ENCODE measurements around the gene DYNC1H1. TPM values are rescaled to one million over a fixed set of nuclear protein-coding genes. Genes with fewer than 3 reads are reported as not detected.
A peak's percentile ranks its signal among the peaks of the same experiment; 100 is the strongest.

The DYNC1H1 gene
- total and polyA plus RNA-seq, 10 donors: 65.9 to 446 (median 351) TPM

- 75 to 93% (median 89%) methylated on average over 9 of the region's 9 CpGs for WGBS, 5 donors
- Histone ChIP-seq H3K36me3 (no peaks in the 10 kb centered on the region), H3K27me3 (replicated peaks in 1 of 7) (no peaks in the 10 kb centered on the region), H3K4me1 (peaks cover 15 to 49% (median 33%) of the 10 kb centered on the region in 6 donors), H3K9me3 (no peaks in the 10 kb centered on the region), H3K27ac (no peak overlapping the region), H3K4me3 (no peak overlapping the region)
- no peak for TF ChIP-seq CTCF (IDR thresholded peaks at IDR 0.05 in 8 of 11, conservative IDR thresholded peaks at IDR 0.05 in 3 of 11)
- intact Hi-C loops (cut with DNase I; ENCODE audit: low total_unique reads): loop anchor here (5.0 to 10.0 kb wide), 2 partner anchors 125 to 257 kb away; partner anchors contain the start of gene HSP90AA1
- peak; percentile 69 for DNase-seq
These were observed 2.4 kb upstream of the DYNC1H1 start for GRCh38 chr14:101961746-101962502.

- intact Hi-C loops (cut with DNase I; ENCODE audit: low total_unique reads): loop anchor here (5.0 to 10.0 kb wide), 2 partner anchors 125 to 258 kb away; partner anchors contain the start of gene HSP90AA1
- H3K27ac ChIP-seq: no peak overlapping the region
These were observed 1.9 kb upstream of the DYNC1H1 start for GRCh38 chr14:101962503-101962874.

GRCh38 chr14:101963052-101963451, 1.3 kb upstream of the DYNC1H1 start:
- WGBS, 5 donors: 82 to 90% (median 86%) methylated on average over 5 of the region's 5 CpGs
- TF ChIP-seq CTCF (IDR thresholded peaks at IDR 0.05 in 8 of 11, conservative IDR thresholded peaks at IDR 0.05 in 3 of 11): no peak
- no peak for TF ChIP-seq POLR2A (IDR thresholded peaks at IDR 0.05)
- no peak for TF ChIP-seq POLR2AphosphoS5 (IDR thresholded peaks at IDR 0.05)
- Histone ChIP-seq H3K36me3 (no peaks in the 10 kb centered on the region), H3K9me3 (no peaks in the 10 kb centered on the region), H3K4me3 (no peak overlapping the region), H3K27me3 (replicated peaks in 1 of 7) (no peaks in the 10 kb centered on the region), H3K27ac (no peak overlapping the region), H3K4me1 (peaks cover 17 to 60% (median 44%) of the 10 kb centered on the region in 6 donors)
- no peak for DNase-seq
- intact Hi-C loops (cut with DNase I; ENCODE audit: low total_unique reads): loop anchor here (5.0 to 10.0 kb wide), 2 partner anchors 124 to 258 kb away; partner anchors contain the start of gene HSP90AA1

More at GRCh38 chr14:101962503-101962874, 1.9 kb upstream of the DYNC1H1 start:
- H3K36me3 ChIP-seq: no peaks in the 10 kb centered on the region
- peaks cover 17 to 54% (median 38%) of the 10 kb centered on the region in 6 donors for H3K4me1 ChIP-seq
- H3K27me3 ChIP-seq (replicated peaks in 1 of 7): no peaks in the 10 kb centered on the region
- WGBS, 5 donors: 55 to 83% (median 71%) methylated on average over 5 of the region's 5 CpGs
- no peak overlapping the region for H3K4me3 ChIP-seq
- DNase-seq: peak; percentile 75
- TF ChIP-seq POLR2AphosphoS5 (IDR thresholded peaks at IDR 0.05) (no peak), CTCF (IDR thresholded peaks at IDR 0.05 in 8 of 11, conservative IDR thresholded peaks at IDR 0.05 in 3 of 11) (no peak), POLR2A (IDR thresholded peaks at IDR 0.05) (no peak)
- no peaks in the 10 kb centered on the region for H3K9me3 ChIP-seq

- H3K36me3 ChIP-seq: peaks cover 0 to 5% (median 0%) of the 10 kb centered on the region in 6 donors
- H3K27ac ChIP-seq: peak overlapping the region in 5 of 8 donors; percentile 17 to 96 (median 94)
- DNase-seq: no peak
- WGBS, 5 donors: 57 to 70% (median 65%) methylated on average over 19 to 20 of the region's 20 CpGs
- no peak for TF ChIP-seq POLR2A (IDR thresholded peaks at IDR 0.05)
- no peak for TF ChIP-seq CTCF (IDR thresholded peaks at IDR 0.05 in 8 of 11, conservative IDR thresholded peaks at IDR 0.05 in 3 of 11)
- no peak for TF ChIP-seq POLR2AphosphoS5 (IDR thresholded peaks at IDR 0.05)
- intact Hi-C loops (cut with DNase I; ENCODE audit: low total_unique reads): loop anchor here (5.0 to 10.0 kb wide), 2 partner anchors 124 to 259 kb away; partner anchors contain the start of gene HSP90AA1
- peak overlapping the region in 1 of 8 donors; percentile 99 for H3K4me3 ChIP-seq
- H3K4me1 ChIP-seq: peaks cover 17 to 67% (median 47%) of the 10 kb centered on the region in 6 donors
- no peaks in the 10 kb centered on the region for H3K9me3 ChIP-seq
- H3K27me3 ChIP-seq (replicated peaks in 1 of 7): no peaks in the 10 kb centered on the region
These were observed 597 bp upstream of the DYNC1H1 start for GRCh38 chr14:101963656-101964296.

Data from spleen (tissue), 11 donors.